ENCODE data around the gene REXO1.

REXO1 gene

DNA sequence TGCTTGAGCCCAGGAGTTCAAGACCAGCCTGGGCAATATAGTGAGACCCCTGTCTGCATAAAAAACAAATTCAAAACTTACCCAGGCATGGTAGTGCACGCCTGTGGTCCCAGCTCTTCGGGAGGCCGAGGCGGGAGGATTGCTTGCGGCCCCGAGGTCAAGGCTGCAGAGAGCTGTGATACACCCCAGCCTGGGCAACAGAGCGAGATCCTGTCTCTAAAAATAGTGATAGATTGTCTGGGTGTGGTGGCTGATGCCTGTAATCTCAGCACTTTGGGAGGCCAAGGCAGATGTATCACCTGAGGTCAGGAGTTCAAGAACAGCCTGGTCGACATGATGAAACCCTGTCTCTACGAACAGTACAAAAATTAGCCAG, 19.1 kb upstream of the REXO1 start:
- peaks cover 4 to 8% of the 10 kb centered on the region in 2 donors for H3K4me1 ChIP-seq (ENCODE audit: control insufficient read depth in 2 of 2, insufficient read depth in 2 of 2, low read length in 2 of 2)
- H3K27me3 ChIP-seq (ENCODE audit: control insufficient read depth in 2 of 2, insufficient read depth in 2 of 2, low read length in 2 of 2) = no peaks in the 10 kb centered on the region
- H3K27ac ChIP-seq (ENCODE audit: low read depth in 2 of 2, low read length in 2 of 2) = no peak overlapping the region
- no peak overlapping the region for H3K4me3 ChIP-seq (ENCODE audit: low read length in 2 of 2)
- no peaks in the 10 kb centered on the region for H3K9me3 ChIP-seq (ENCODE audit: control insufficient read depth in 2 of 2, low read length in 2 of 2)
- H3K9ac ChIP-seq (ENCODE audit: low read depth in 1 of 2, low read length in 2 of 2) = no peak overlapping the region
- H3K36me3 ChIP-seq (ENCODE audit: control insufficient read depth in 2 of 2, insufficient read depth in 2 of 2, low read length in 2 of 2) = peaks cover 0 to 4% of the 10 kb centered on the region in 2 donors

DNA sequence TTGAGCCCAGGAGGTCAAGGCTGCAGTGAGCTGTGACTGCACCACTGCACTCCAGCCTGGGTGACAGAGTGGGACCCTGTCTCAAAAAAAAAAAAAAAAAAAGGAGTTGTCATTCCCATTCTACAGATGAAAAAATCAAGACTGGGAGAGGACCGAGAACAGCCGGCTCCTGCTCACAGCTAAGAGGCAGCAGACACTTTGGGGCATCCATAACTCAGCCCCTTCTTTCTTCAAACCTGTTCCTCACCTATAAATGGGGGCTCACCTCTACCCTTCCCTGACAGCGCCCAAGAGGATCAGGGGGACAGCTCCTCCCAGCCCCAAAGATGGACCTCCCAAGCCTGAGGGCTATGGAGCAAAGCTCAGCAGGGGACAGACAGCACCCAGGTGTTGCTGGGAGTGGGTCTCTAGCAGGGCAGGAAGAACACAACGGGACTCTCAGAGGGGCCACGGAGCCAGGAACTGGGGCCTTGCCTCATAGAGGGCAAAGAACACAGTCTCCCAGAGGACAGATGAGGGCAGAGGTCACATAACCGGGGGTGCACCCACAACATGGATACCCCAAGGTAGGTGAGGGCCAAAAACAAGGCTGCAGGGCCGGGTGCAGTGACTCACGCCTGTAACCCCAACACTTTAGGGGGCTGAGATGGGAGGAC, 18.5 kb upstream of the REXO1 start:
- no peak overlapping the region for H3K4me3 ChIP-seq (ENCODE audit: low read length in 2 of 2)
- peaks cover 8 to 13% of the 10 kb centered on the region in 2 donors for H3K4me1 ChIP-seq (ENCODE audit: control insufficient read depth in 2 of 2, insufficient read depth in 2 of 2, low read length in 2 of 2)
- H3K9ac ChIP-seq (ENCODE audit: low read depth in 1 of 2, low read length in 2 of 2) = no peak overlapping the region
- no peaks in the 10 kb centered on the region for H3K27me3 ChIP-seq (ENCODE audit: control insufficient read depth in 2 of 2, insufficient read depth in 2 of 2, low read length in 2 of 2)
- H3K27ac ChIP-seq (ENCODE audit: low read depth in 2 of 2, low read length in 2 of 2) = no peak overlapping the region
- H3K36me3 ChIP-seq (ENCODE audit: control insufficient read depth in 2 of 2, insufficient read depth in 2 of 2, low read length in 2 of 2) = peaks cover 0 to 2% of the 10 kb centered on the region in 2 donors
- no peaks in the 10 kb centered on the region for H3K9me3 ChIP-seq (ENCODE audit: control insufficient read depth in 2 of 2, low read length in 2 of 2)

DNA sequence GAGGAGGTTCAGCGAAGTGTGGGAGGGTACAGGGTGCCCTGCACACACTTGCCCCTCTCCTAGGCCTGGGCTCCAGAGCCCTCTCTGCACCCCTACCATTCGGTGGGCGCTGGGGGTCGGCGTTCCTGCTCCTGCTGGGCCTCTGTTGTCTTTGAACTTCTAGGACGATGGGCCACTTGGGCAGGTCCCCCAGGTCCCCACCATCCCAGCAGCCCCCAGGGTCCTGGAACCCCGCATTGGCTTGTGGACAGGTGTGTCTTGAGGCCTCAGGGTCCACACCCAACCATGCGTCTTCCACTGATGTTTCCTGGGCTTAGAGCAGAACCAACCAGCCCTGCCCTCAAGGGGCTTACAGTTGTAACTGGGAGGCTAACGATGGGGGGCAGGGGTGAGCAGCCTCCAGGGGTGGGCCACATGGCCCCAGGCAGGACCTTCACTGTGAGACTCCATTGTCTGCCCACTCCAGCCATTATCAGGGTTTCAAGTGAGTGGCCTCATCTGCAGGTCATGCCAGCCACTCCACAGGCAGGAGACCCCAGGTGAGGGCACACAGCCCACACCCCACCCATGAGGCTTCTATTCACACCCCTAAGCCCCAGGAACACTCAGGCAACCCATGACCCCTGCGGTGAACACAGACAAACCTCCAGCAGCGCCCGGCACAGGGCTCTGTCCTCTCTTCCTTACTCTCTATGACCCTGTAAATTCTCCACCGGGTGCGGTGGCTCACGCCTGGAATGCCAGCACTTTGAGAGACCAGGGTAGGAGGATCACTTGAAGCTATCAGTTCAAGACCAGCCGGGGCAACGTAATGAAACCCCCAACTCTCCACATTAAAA, 17.1 kb upstream of the REXO1 start:
- Histone ChIP-seq H3K27ac (ENCODE audit: low read depth in 2 of 2, low read length in 2 of 2) (peak overlapping the region; percentile 83 to 86), H3K4me1 (ENCODE audit: control insufficient read depth in 2 of 2, insufficient read depth in 2 of 2, low read length in 2 of 2) (peaks cover 22 to 27% of the 10 kb centered on the region in 2 donors), H3K9me3 (ENCODE audit: control insufficient read depth in 2 of 2, low read length in 2 of 2) (no peaks in the 10 kb centered on the region), H3K27me3 (ENCODE audit: control insufficient read depth in 2 of 2, insufficient read depth in 2 of 2, low read length in 2 of 2) (no peaks in the 10 kb centered on the region), H3K36me3 (ENCODE audit: control insufficient read depth in 2 of 2, insufficient read depth in 2 of 2, low read length in 2 of 2) (no peaks in the 10 kb centered on the region), H3K9ac (ENCODE audit: low read depth in 1 of 2, low read length in 2 of 2) (peak overlapping the region; percentile 52 to 76), H3K4me3 (ENCODE audit: low read length in 2 of 2) (peak overlapping the region; percentile 70 to 82)

DNA sequence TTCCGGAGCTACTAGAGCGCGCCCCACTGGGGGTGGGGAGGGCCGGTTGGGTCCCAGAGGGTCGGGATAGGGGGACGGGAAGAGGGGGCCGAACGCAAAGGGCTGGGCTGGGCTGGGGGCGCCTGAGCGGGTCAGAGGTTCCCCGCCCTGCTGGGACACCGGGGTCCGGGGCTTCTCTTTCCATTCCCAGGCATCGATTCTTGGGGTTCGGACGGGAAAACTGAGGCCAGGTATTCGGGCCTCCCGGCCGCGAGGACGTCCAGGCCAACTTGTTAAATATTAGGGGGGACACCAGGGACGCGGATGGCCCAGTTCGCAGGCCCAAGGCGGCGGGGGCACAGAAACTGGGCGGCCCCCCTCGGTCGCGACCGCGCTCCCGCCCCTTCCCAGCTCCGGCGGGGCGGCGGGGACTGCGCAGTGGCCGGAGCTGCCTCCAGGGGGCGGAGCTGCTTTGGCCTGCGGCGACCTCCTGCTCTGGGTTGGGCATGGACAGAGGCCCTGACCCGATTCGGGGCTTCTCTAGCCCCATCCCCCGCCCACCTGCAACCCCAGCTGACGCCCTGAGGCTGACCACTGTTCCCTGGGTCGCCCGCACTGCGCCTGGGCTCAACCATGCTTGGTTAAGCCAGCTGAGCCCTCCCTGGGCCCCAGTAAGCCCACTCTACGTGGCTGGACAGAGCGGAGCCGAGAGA, 16.3 kb upstream of the REXO1 start:
- peaks cover 29 to 33% of the 10 kb centered on the region in 2 donors for H3K4me1 ChIP-seq (ENCODE audit: control insufficient read depth in 2 of 2, insufficient read depth in 2 of 2, low read length in 2 of 2)
- no peaks in the 10 kb centered on the region for H3K9me3 ChIP-seq (ENCODE audit: control insufficient read depth in 2 of 2, low read length in 2 of 2)
- H3K27me3 ChIP-seq (ENCODE audit: control insufficient read depth in 2 of 2, insufficient read depth in 2 of 2, low read length in 2 of 2) = no peaks in the 10 kb centered on the region
- peak overlapping the region; percentile 70 to 82 for H3K4me3 ChIP-seq (ENCODE audit: low read length in 2 of 2)
- H3K27ac ChIP-seq (ENCODE audit: low read depth in 2 of 2, low read length in 2 of 2) = peak overlapping the region; percentile 83 to 86
- H3K36me3 ChIP-seq (ENCODE audit: control insufficient read depth in 2 of 2, insufficient read depth in 2 of 2, low read length in 2 of 2) = no peaks in the 10 kb centered on the region
- peak overlapping the region; percentile 74 to 76 for H3K9ac ChIP-seq (ENCODE audit: low read depth in 1 of 2, low read length in 2 of 2)

DNA sequence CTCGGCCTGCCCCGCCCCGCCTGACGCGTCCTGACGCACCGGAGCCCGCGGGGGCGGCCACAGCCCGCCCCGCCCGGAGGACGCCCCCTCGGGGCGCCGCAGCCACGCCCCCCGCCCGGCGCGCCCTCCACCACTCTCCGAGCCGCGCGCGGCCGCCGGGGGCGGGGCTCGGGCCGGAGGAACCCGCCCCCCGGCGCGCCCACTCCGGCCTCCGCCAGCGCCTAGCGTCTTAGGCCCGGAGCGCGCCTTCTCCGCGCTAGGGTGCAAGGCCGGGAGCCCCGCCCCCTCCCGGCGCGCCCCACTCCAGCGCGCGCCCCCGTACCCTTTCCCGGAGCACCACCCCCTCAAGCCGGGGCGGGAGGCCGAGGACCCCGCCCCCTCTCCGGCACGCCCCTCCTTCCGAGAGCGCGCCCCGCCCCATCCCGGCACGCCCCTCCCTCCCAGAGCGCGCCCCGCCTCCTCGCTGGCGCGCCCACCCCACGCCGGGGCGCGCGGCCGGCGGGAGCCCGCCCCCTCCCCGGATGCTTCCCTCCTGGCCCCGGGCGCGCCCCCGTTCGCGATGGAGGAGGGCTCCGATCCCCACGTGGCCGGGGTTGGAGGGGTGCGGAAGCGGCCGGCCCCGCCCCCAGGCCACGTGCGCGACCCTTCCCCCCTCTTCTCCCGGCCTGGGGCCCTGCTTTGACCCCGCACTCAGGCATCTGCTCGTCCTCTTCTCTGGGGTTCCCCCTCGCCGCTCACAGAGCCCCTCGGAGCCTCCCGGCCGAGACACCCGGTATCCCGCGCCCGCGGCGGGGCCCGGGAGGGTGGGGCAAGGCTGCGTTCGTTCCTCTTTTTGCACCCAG, 15.6 kb upstream of the REXO1 start:
- Histone ChIP-seq H3K36me3 (ENCODE audit: control insufficient read depth in 2 of 2, insufficient read depth in 2 of 2, low read length in 2 of 2) (no peaks in the 10 kb centered on the region), H3K4me1 (ENCODE audit: control insufficient read depth in 2 of 2, insufficient read depth in 2 of 2, low read length in 2 of 2) (peaks cover 36 to 40% of the 10 kb centered on the region in 2 donors), H3K9me3 (ENCODE audit: control insufficient read depth in 2 of 2, low read length in 2 of 2) (no peaks in the 10 kb centered on the region), H3K27ac (ENCODE audit: low read depth in 2 of 2, low read length in 2 of 2) (peak overlapping the region; percentile 83 to 86), H3K4me3 (ENCODE audit: low read length in 2 of 2) (peak overlapping the region; percentile 70 to 82), H3K27me3 (ENCODE audit: control insufficient read depth in 2 of 2, insufficient read depth in 2 of 2, low read length in 2 of 2) (no peaks in the 10 kb centered on the region), H3K9ac (ENCODE audit: low read depth in 1 of 2, low read length in 2 of 2) (peak overlapping the region; percentile 52 to 76)

DNA sequence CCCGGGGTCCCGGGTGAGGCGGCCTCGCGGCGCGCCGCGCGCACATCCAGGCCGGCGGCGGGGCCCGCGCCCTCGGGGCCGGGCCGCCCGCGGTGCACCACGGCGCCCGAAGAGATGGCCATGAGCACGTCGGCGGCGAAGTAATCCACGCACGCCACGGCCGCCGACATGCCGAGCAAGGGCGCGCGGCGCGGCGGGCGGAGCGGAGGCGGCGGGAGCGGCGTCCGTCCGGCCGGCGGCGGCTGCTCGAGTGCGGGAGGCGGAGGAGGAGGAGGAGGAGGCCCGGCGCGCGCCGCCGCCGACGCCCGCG, 15.0 kb upstream of the REXO1 start, which contains the start of gene KLF16:
TSS of gene KLF16 (minus strand) at position 252 of the 310 bp plus-strand sequence. CDS start at position 170, 82 bp downstream.
- Histone ChIP-seq H3K4me1 (ENCODE audit: control insufficient read depth in 2 of 2, insufficient read depth in 2 of 2, low read length in 2 of 2) (peaks cover 41 to 45% of the 10 kb centered on the region in 2 donors), H3K27me3 (ENCODE audit: control insufficient read depth in 2 of 2, insufficient read depth in 2 of 2, low read length in 2 of 2) (no peaks in the 10 kb centered on the region), H3K4me3 (ENCODE audit: low read length in 2 of 2) (peak within 1 kb of the TSS; percentile 73 to 82), H3K36me3 (ENCODE audit: control insufficient read depth in 2 of 2, insufficient read depth in 2 of 2, low read length in 2 of 2) (no peaks in the 10 kb centered on the region), H3K9me3 (ENCODE audit: control insufficient read depth in 2 of 2, low read length in 2 of 2) (no peaks in the 10 kb centered on the region), H3K9ac (ENCODE audit: low read depth in 1 of 2, low read length in 2 of 2) (peak within 1 kb of the TSS; percentile 74 to 81), H3K27ac (ENCODE audit: low read depth in 2 of 2, low read length in 2 of 2) (peak within 1 kb of the TSS; percentile 91)

DNA sequence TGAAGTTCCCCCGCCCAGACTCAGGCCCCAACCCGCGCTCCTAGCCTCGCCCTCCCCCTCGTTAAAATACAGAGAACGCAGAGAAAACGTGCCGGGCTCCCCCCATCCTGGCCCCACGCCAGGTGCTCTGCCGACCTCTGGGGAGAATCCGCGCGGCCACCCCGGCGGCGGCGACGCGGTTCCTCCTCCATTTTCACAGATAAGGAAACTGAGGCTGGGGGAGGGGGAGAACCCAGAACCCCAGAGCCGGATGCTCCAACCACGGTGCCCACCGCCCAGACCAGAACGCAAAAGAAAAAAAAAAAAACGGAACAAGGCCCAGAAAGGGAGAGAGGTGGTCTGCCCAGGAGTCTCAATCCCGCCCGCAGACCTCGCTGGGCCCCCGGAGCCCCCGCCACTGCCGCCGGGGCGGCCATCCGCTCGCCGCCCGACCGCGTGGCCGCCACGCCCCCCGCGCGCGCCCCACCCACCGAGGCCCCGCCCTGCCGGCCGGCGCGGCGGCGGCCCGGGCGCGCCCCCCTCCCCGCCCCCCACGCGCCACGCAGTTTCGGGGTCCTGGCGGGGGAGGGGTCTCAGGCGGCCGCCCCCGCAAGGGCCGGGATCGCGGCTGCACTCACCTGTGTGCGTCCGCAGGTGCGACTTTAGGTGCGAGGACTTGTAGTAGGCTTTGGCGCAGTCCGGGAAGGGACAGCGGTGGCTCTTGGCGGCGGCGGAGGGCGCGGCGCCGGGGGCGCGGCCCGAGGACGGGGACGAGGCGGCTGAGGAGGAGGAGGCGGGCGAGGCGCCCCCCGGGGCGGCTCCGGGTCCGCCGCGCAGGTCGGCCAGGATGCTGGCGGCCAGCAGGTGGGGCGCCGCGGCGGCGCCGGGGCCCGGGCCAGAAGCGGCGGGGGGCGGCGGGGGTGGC, 14.4 kb upstream of the REXO1 start:
- Histone ChIP-seq H3K27me3 (ENCODE audit: control insufficient read depth in 2 of 2, insufficient read depth in 2 of 2, low read length in 2 of 2) (no peaks in the 10 kb centered on the region), H3K9ac (ENCODE audit: low read depth in 1 of 2, low read length in 2 of 2) (peak overlapping the region; percentile 72 to 81), H3K27ac (ENCODE audit: low read depth in 2 of 2, low read length in 2 of 2) (peak overlapping the region; percentile 91), H3K4me1 (ENCODE audit: control insufficient read depth in 2 of 2, insufficient read depth in 2 of 2, low read length in 2 of 2) (peaks cover 46 to 52% of the 10 kb centered on the region in 2 donors), H3K4me3 (ENCODE audit: low read length in 2 of 2) (peak overlapping the region; percentile 73 to 74), H3K36me3 (ENCODE audit: control insufficient read depth in 2 of 2, insufficient read depth in 2 of 2, low read length in 2 of 2) (no peaks in the 10 kb centered on the region), H3K9me3 (ENCODE audit: control insufficient read depth in 2 of 2, low read length in 2 of 2) (no peaks in the 10 kb centered on the region)

DNA sequence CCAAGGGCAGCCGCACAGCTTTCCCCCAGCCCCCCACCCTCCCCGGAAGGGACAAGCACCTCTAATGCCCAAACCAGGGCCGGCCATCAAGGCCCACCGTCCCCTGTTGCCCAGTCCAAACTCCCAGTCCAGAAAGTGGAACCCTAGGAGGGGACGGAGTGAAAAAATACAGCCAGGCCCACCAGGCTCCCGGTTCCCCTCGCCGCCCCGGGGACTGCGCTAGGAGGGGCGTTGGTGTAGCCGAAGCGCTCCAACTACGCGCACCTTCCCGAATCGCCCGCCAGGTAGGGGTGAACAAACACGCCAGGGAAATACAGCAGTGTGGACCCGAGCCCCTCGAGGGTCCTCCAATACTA, 13.8 kb upstream of the REXO1 start:
- peak overlapping the region; percentile 72 to 81 for H3K9ac ChIP-seq (ENCODE audit: low read depth in 1 of 2, low read length in 2 of 2)
- H3K4me1 ChIP-seq (ENCODE audit: control insufficient read depth in 2 of 2, insufficient read depth in 2 of 2, low read length in 2 of 2) = peaks cover 50 to 57% of the 10 kb centered on the region in 2 donors
- peak overlapping the region; percentile 73 to 74 for H3K4me3 ChIP-seq (ENCODE audit: low read length in 2 of 2)
- peak overlapping the region; percentile 55 to 91 for H3K27ac ChIP-seq (ENCODE audit: low read depth in 2 of 2, low read length in 2 of 2)
- H3K27me3 ChIP-seq (ENCODE audit: control insufficient read depth in 2 of 2, insufficient read depth in 2 of 2, low read length in 2 of 2) = no peaks in the 10 kb centered on the region
- H3K9me3 ChIP-seq (ENCODE audit: control insufficient read depth in 2 of 2, low read length in 2 of 2) = no peaks in the 10 kb centered on the region
- no peaks in the 10 kb centered on the region for H3K36me3 ChIP-seq (ENCODE audit: control insufficient read depth in 2 of 2, insufficient read depth in 2 of 2, low read length in 2 of 2)

DNA sequence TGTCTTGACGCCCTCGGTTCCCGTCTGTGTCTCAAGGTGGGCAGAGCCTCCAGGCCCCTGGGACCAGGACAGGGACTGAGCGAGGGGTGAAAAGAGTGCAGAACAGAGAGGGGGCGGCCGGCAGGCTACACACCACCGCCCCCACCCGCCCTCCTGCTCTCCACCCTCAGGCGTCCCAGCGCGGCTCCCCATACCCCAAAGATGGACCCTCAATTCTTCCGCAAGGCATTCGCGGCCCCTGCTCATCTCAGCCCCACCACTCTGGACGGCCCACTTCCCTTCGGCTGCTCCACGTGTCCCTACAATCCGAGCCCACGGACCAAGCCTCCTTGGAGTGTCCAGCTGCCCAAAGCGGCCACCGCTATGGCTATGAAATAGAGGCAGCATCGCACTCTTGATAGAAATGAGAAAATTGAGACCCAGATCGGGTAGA, 13.3 kb upstream of the REXO1 start:
- H3K9ac ChIP-seq (ENCODE audit: low read depth in 1 of 2, low read length in 2 of 2) = peak overlapping the region; percentile 72 to 81
- peak overlapping the region; percentile 55 to 91 for H3K27ac ChIP-seq (ENCODE audit: low read depth in 2 of 2, low read length in 2 of 2)
- no peaks in the 10 kb centered on the region for H3K9me3 ChIP-seq (ENCODE audit: control insufficient read depth in 2 of 2, low read length in 2 of 2)
- no peaks in the 10 kb centered on the region for H3K27me3 ChIP-seq (ENCODE audit: control insufficient read depth in 2 of 2, insufficient read depth in 2 of 2, low read length in 2 of 2)
- peaks cover 50 to 59% of the 10 kb centered on the region in 2 donors for H3K4me1 ChIP-seq (ENCODE audit: control insufficient read depth in 2 of 2, insufficient read depth in 2 of 2, low read length in 2 of 2)
- peak overlapping the region; percentile 73 to 74 for H3K4me3 ChIP-seq (ENCODE audit: low read length in 2 of 2)
- no peaks in the 10 kb centered on the region for H3K36me3 ChIP-seq (ENCODE audit: control insufficient read depth in 2 of 2, insufficient read depth in 2 of 2, low read length in 2 of 2)

Data from mucosa of rectum (tissue), 2 donors.